ENCODE data around the gene TEKTIP1.

GRCh38 chr19:3521104-3521445 lies 17.9 kb upstream of the TEKTIP1 start:
- no peak for TF ChIP-seq RAD21 (IDR thresholded peaks at IDR 0.05; ENCODE audit: low read length)
- TF ChIP-seq RCOR1 (IDR thresholded peaks at IDR 0.05; ENCODE audit: insufficient replicate concordance, low read length): no peak
- TF ChIP-seq USF2 (IDR thresholded peaks at IDR 0.05; ENCODE audit: low read depth, low read length): no peak
- no peak for TF ChIP-seq CTCF (conservative IDR thresholded peaks at IDR 0.05; ENCODE audit: low read depth, low read length)
- TF ChIP-seq CEBPB (IDR thresholded peaks at IDR 0.05; ENCODE audit: low read depth, low read length): no peak
- no peak for TF ChIP-seq POLR2A (IDR thresholded peaks at IDR 0.05; ENCODE audit: low read depth, low read length)
- no peak for TF ChIP-seq RFX5 (IDR thresholded peaks at IDR 0.05; ENCODE audit: low read depth, low read length)
- no peak for TF ChIP-seq NFE2L2 (IDR thresholded peaks at IDR 0.05; ENCODE audit: low read depth, low read length)
- no peak for TF ChIP-seq CHD1 (IDR thresholded peaks at IDR 0.05; ENCODE audit: low read depth, low read length)
- TF ChIP-seq BHLHE40 (IDR thresholded peaks at IDR 0.05; ENCODE audit: low read depth, low read length): no peak
- no peak for TF ChIP-seq MAZ (IDR thresholded peaks at IDR 0.05; ENCODE audit: borderline replicate concordance, low read depth, low read length)
- no peak for TF ChIP-seq SMC3 (IDR thresholded peaks at IDR 0.05; ENCODE audit: low read depth, low read length)
- TF ChIP-seq FOS (IDR thresholded peaks at IDR 0.05; ENCODE audit: low read depth, low read length): no peak

All from IMR-90 (cell line).